CD14-positive monocyte (primary cell): ENCODE data around the gene FRAS1. TPM values are rescaled to one million over a fixed set of nuclear protein-coding genes. Genes with fewer than 3 reads are reported as not detected.
A peak's percentile ranks its signal among the peaks of the same experiment; 100 is the strongest.

ENCODE experiments used
- DNase-seq, 3 donors: peaks; one replicate each; pipeline ENCODE4 v3.0.0-alpha.2; 2011 to 2022
- H2AFZ ChIP-seq: 2 replicates; pipeline ENCODE4 v1.6.0; 2012; ENCODE audit warnings: mild to moderate bottlenecking, low read depth, low read length, inconsistent platforms; ENCODE audit not compliant: insufficient read depth, poor library complexity, severe bottlenecking
- H3K27ac ChIP-seq, 2 donors: 1 replicate in 1 of 2; 2 replicates in 1 of 2; pipeline ENCODE4 v1.5.1; 2012 to 2013; ENCODE audit warnings: low read length in 2 of 2, control low read depth in 1 of 2, inconsistent platforms in 1 of 2, low read depth in 1 of 2, mild to moderate bottlenecking in 1 of 2
- H3K27me3 ChIP-seq, 2 donors: one replicate each; pipeline versions ENCODE4 v1.6.0 to v1.6.1; 2011 to 2013; ENCODE audit warnings: low read length in 2 of 2; ENCODE audit not compliant: control insufficient read depth in 2 of 2, insufficient read depth in 2 of 2
- H3K36me3 ChIP-seq, 2 donors: replicated peaks in 1 of 2; 1 replicate in 1 of 2; 2 replicates in 1 of 2; pipeline versions ENCODE4 v1.5.1 to v1.6.1; 2012 to 2013; ENCODE audit warnings: low read length in 2 of 2, control low read depth in 1 of 2, inconsistent platforms in 1 of 2, mild to moderate bottlenecking in 1 of 2; ENCODE audit not compliant: insufficient read depth in 2 of 2, control insufficient read depth in 1 of 2
- H3K4me1 ChIP-seq, 2 donors: 1 replicate in 1 of 2; 2 replicates in 1 of 2; pipeline versions ENCODE4 v1.5.1 to v1.6.1; 2012 to 2013; ENCODE audit warnings: low read length in 2 of 2, control low read depth in 1 of 2, inconsistent platforms in 1 of 2, mild to moderate bottlenecking in 1 of 2, moderate library complexity in 1 of 2; ENCODE audit not compliant: insufficient read depth in 2 of 2, control insufficient read depth in 1 of 2
- H3K4me2 ChIP-seq: replicated peaks from 2 replicates; pipeline ENCODE3; 2012; ENCODE audit warnings: low read length, moderate library complexity, mild to moderate bottlenecking; ENCODE audit not compliant: poor library complexity, severe bottlenecking; ENCODE audit errors: extremely low read depth
- H3K4me3 ChIP-seq, 3 experiments: fragments of 200-600 bp in 1 of 3; sonication (generic) in 1 of 3; replicated peaks in 1 of 3; 1 replicate in 2 of 3; 2 replicates in 1 of 3; pipeline ENCODE4 v1.5.1; 2011 to 2013; ENCODE audit warnings: low read length in 3 of 3, mild to moderate bottlenecking in 3 of 3, control low read depth in 2 of 3, low read depth in 2 of 3, inconsistent platforms in 1 of 3, moderate library complexity in 1 of 3
- H3K79me2 ChIP-seq: 2 replicates; pipeline ENCODE4 v1.6.0; 2012; ENCODE audit warnings: mild to moderate bottlenecking, control low read depth, inconsistent platforms, low read length, moderate library complexity; ENCODE audit not compliant: insufficient read depth
- H3K9ac ChIP-seq: 2 replicates; pipeline ENCODE4 v1.6.0; 2017; ENCODE audit warnings: low read length, mild to moderate bottlenecking; ENCODE audit not compliant: insufficient read depth, poor library complexity, severe bottlenecking
- H3K9me3 ChIP-seq, 2 donors: replicated peaks in 1 of 2; 1 replicate in 1 of 2; 2 replicates in 1 of 2; pipeline versions ENCODE4 v1.5.1 to v1.6.1; 2012 to 2013; ENCODE audit warnings: low read length in 2 of 2, control low read depth in 1 of 2; ENCODE audit not compliant: control insufficient read depth in 1 of 2, insufficient read depth in 1 of 2
- H4K20me1 ChIP-seq: 2 replicates; pipeline ENCODE4 v1.6.0; 2012; ENCODE audit warnings: mild to moderate bottlenecking, low read length, control low read depth, moderate library complexity; ENCODE audit not compliant: insufficient read depth
- H3K27ac Mint-ChIP-seq, 7 donors: one replicate each; pipeline ENCODE4 v1.8.0; 2020; ENCODE audit warnings: mild to moderate bottlenecking in 7 of 7, mixed read lengths in 7 of 7, moderate library complexity in 6 of 7, inconsistent platforms in 2 of 7
- H3K27me3 Mint-ChIP-seq, 3 donors: one replicate each; pipeline ENCODE4 v1.8.0; 2021 to 2022; ENCODE audit warnings: low read depth in 3 of 3, mild to moderate bottlenecking in 3 of 3, mixed read lengths in 3 of 3, moderate library complexity in 3 of 3, inconsistent platforms in 1 of 3
- H3K36me3 Mint-ChIP-seq, 2 donors: one replicate each; pipeline ENCODE4 v1.8.0; 2020; ENCODE audit warnings: mixed read lengths in 2 of 2, inconsistent platforms in 1 of 2, mild to moderate bottlenecking in 1 of 2
- H3K4me1 Mint-ChIP-seq: one replicate; pipeline ENCODE4 v1.8.0; 2020; ENCODE audit warnings: mild to moderate bottlenecking, mixed read lengths
- H3K4me3 Mint-ChIP-seq, 2 donors: one replicate each; pipeline ENCODE4 v1.8.0; 2020; ENCODE audit warnings: mild to moderate bottlenecking in 2 of 2, mixed read lengths in 2 of 2, moderate library complexity in 1 of 2
- H3K9me3 Mint-ChIP-seq, 7 donors: one replicate each; pipeline ENCODE4 v1.8.0; 2020 to 2022; ENCODE audit warnings: mixed read lengths in 7 of 7, mild to moderate bottlenecking in 6 of 7, moderate library complexity in 6 of 7, inconsistent platforms in 2 of 7
- CTCF ChIP-seq: fragments of 200-600 bp; IDR thresholded peaks from one replicate; pipeline ENCODE4 v1.8.0; 2022; ENCODE audit warnings: antibody characterized with exemption, mild to moderate bottlenecking
- WGBS: methylation state at CpG from one replicate; pipeline ENCODE4 v1.1.5; 2013; ENCODE audit warnings: missing lambda C conversion rate; ENCODE audit not compliant: insufficient coverage; 5-methylcytosine and 5-hydroxymethylcytosine counted together
- intact Hi-C, 2 donors: fragments of 100-400 bp; cut with micrococcal nuclease; formaldehyde crosslinking; loops; one replicate each; pipeline versions ENCODE4 v1.15.0 to v1.15.1; 2023
- polyA plus RNA-seq, 3 donors: library from polyadenylated mRNA; depleted of rRNA in 1 of 3; unstranded in 2 of 3; stranded (reverse) in 1 of 3; fragments of 300-500 nt in 2 of 3; fragments of >200 nt in 1 of 3; fragmentation: Illumina TruSeq in 2 of 3; gene quantifications; 1 replicate in 2 of 3; 2 replicates in 1 of 3; pipeline ENCODE4 v1.2.3, GENCODE V29; 2012 to 2021

FRAS1 gene
- polyA plus RNA-seq, 3 donors = not detected

- peak overlapping the region; percentile 58 to 97 for H3K4me3 Mint-ChIP-seq
- Histone ChIP-seq H3K36me3 (no peaks in the 10 kb centered on the region), H3K4me2 (peak overlapping the region; percentile 72), H2AFZ (no peak overlapping the region), H3K79me2 (no peaks in the 10 kb centered on the region), H3K4me1 (peaks cover 30 to 35% of the 10 kb centered on the region in 2 donors), H3K27me3 (peaks cover 59 to 77% of the 10 kb centered on the region in 2 donors), H3K27ac (no peak overlapping the region), H3K9ac (no peak overlapping the region), H4K20me1 (no peaks in the 10 kb centered on the region), H3K4me3 (peak overlapping the region in 1 of 3 experiments; percentile 66), H3K9me3 (peaks cover 0 to 30% of the 10 kb centered on the region in 2 donors)
- peak; percentile 45 for TF ChIP-seq CTCF
- no peak for DNase-seq
- intact Hi-C loops = no loop called here
- peaks cover 0 to 24% (median 14%) of the 10 kb centered on the region in 7 donors for H3K9me3 Mint-ChIP-seq
- peaks cover 34% of the 10 kb centered on the region for H3K4me1 Mint-ChIP-seq
- H3K36me3 Mint-ChIP-seq = peaks cover 0 to 13% of the 10 kb centered on the region in 2 donors
- H3K27me3 Mint-ChIP-seq = peaks cover 63 to 80% (median 70%) of the 10 kb centered on the region in 3 donors
- peak overlapping the region in 1 of 7 donors; percentile 23 for H3K27ac Mint-ChIP-seq
- 11% methylated on average over 3 of the region's 7 CpGs for WGBS
Observed at GRCh38 chr4:78059524-78059889, 2.4 kb downstream of the FRAS1 start.

GRCh38 chr4:78059938-78060337, 2.8 kb downstream of the FRAS1 start:
- intact Hi-C loops = no loop called here
- DNase-seq = no peak
- Histone ChIP-seq H4K20me1 (no peaks in the 10 kb centered on the region), H3K27me3 (peaks cover 59 to 73% of the 10 kb centered on the region in 2 donors), H3K4me3 (no peak overlapping the region), H2AFZ (no peak overlapping the region), H3K36me3 (no peaks in the 10 kb centered on the region), H3K4me2 (no peak overlapping the region), H3K27ac (no peak overlapping the region), H3K9ac (no peak overlapping the region), H3K9me3 (peaks cover 0 to 30% of the 10 kb centered on the region in 2 donors), H3K79me2 (no peaks in the 10 kb centered on the region), H3K4me1 (peaks cover 30 to 35% of the 10 kb centered on the region in 2 donors)
- H3K27me3 Mint-ChIP-seq = peaks cover 59 to 77% (median 68%) of the 10 kb centered on the region in 3 donors
- WGBS = no CpG with 5 or more reads among the region's 1 CpG
- TF ChIP-seq CTCF = no peak
- H3K9me3 Mint-ChIP-seq = peaks cover 0 to 24% (median 14%) of the 10 kb centered on the region in 7 donors
- H3K36me3 Mint-ChIP-seq = peaks cover 0 to 13% of the 10 kb centered on the region in 2 donors
- no peak overlapping the region for H3K27ac Mint-ChIP-seq
- peaks cover 34% of the 10 kb centered on the region for H3K4me1 Mint-ChIP-seq
- H3K4me3 Mint-ChIP-seq = no peak overlapping the region
